GM15510 (cell line): ENCODE measurements around the gene HS1BP3.

Source experiments
- POLR2A ChIP-seq: IDR thresholded peaks from 3 replicates; pipeline ENCODE4 v1.6.1; 2011; ENCODE audit warnings: borderline replicate concordance; ENCODE audit not compliant: insufficient read length; ENCODE audit errors: extremely low read depth

Gene HS1BP3

GRCh38 chr2:20647211-20647610 is 3.7 kb downstream of the HS1BP3 start:
- no peak for TF ChIP-seq POLR2A

GRCh38 chr2:20646446-20646845 is 4.5 kb downstream of the HS1BP3 start:
- no peak for TF ChIP-seq POLR2A

- no peak for TF ChIP-seq POLR2A
Observed at GRCh38 chr2:20645761-20646160, 5.1 kb downstream of the HS1BP3 start.

- TF ChIP-seq POLR2A: no peak
Observed at GRCh38 chr2:20645301-20645701, 5.6 kb downstream of the HS1BP3 start.

GRCh38 chr2:20643826-20644225 is 7.1 kb downstream of the HS1BP3 start:
- no peak for TF ChIP-seq POLR2A

GRCh38 chr2:20643060-20643459 is 7.8 kb downstream of the HS1BP3 start:
- TF ChIP-seq POLR2A: no peak

- no peak for TF ChIP-seq POLR2A
Observed at GRCh38 chr2:20642055-20642971, 8.6 kb downstream of the HS1BP3 start.

GRCh38 chr2:20641123-20641985 is 9.5 kb downstream of the HS1BP3 start:
- no peak for TF ChIP-seq POLR2A

GRCh38 chr2:20640411-20641122 is 10.3 kb downstream of the HS1BP3 start:
- TF ChIP-seq POLR2A: no peak

GRCh38 chr2:20638646-20639430 is 12.1 kb downstream of the HS1BP3 start:
- TF ChIP-seq POLR2A: no peak

- no peak for TF ChIP-seq POLR2A
Observed at GRCh38 chr2:20638014-20638413, 12.9 kb downstream of the HS1BP3 start.

- TF ChIP-seq POLR2A: no peak
Observed at GRCh38 chr2:20637147-20637546, 13.8 kb downstream of the HS1BP3 start.

GRCh38 chr2:20635675-20636584 is 15.0 kb downstream of the HS1BP3 start:
- TF ChIP-seq POLR2A: no peak
